HCT116 (cell line): Measurements from ENCODE around the gene CAMK1D. TPM values are rescaled to one million over a fixed set of nuclear protein-coding genes. Genes with fewer than 3 reads are reported as not detected.

Experiments
- ATAC-seq: fragments of 200-7000 bp; cut with Tn5 transposase; 2 replicates; pipeline ENCODE4 v1.9.1; 2020; ENCODE audit warnings: mild to moderate bottlenecking, moderate library complexity
- BruUV-seq: library from RNA; stranded (reverse); fragments of 400-500 nt; replicated peaks from 2 replicates; lab custom pipeline; 2021; lab: Mats Ljungman, UMichigan
- CTCF ChIA-PET: fragments of 300-600 bp; sonication (Branson Sonifier 250); formaldehyde crosslinking; loops from one replicate; lab custom pipeline; 2021; ENCODE audit warnings: antibody characterized with exemption; lab: Charles Lee
- POLR2A ChIA-PET: fragments of 300-600, 350-600 bp; sonication (Branson Sonifier 250); formaldehyde crosslinking; loops from one replicate; lab custom pipeline; 2021; ENCODE audit warnings: antibody characterized with exemption; lab: Charles Lee
- RAD21 ChIA-PET, 2 experiments: fragments of 300-600 bp; sonication (Branson Sonifier 250); formaldehyde crosslinking; loops; one replicate each; lab custom pipeline; 2023; ENCODE audit warnings: low total read pairs in 2 of 2; ENCODE audit not compliant: uncharacterized antibody in 2 of 2, unreplicated experiment in 2 of 2, low non-redundant PET in 1 of 2; lab: Charles Lee
- DNase-seq: peaks from one replicate; pipeline ENCODE4 v3.0.0-alpha.2; 2010; ENCODE audit warnings: low read depth, low spot score
- H2AFZ ChIP-seq: fragments of 200-600 bp; shearing (Covaris generic), sonication (generic); 2 replicates; pipeline ENCODE4 v1.6.1; 2017; ENCODE audit warnings: low read depth, mixed run types, mixed read lengths, antibody characterized with exemption, low read length; ENCODE audit not compliant: poor library complexity, severe bottlenecking
- H3K27ac ChIP-seq: 2 replicates; pipeline ENCODE4 v1.5.1; 2012; ENCODE audit warnings: low read depth, low read length
- H3K27me3 ChIP-seq: fragments of 200-600 bp; sonication (generic); 2 replicates; pipeline ENCODE4 v1.6.1; 2016; ENCODE audit warnings: mixed run types, low read length, mixed read lengths; ENCODE audit not compliant: insufficient read depth
- H3K36me3 ChIP-seq, 2 experiments: fragments of 200-500 bp in 1 of 2; fragments of 200-600 bp in 1 of 2; sonication (Bioruptor generic) in 1 of 2; sonication (generic) in 1 of 2; 2 replicates each; pipeline versions ENCODE4 v1.5.1 to v1.6.1; 2014 to 2016; ENCODE audit warnings: low read length in 2 of 2, inconsistent platforms in 1 of 2, mixed read lengths in 1 of 2, mixed run types in 1 of 2; ENCODE audit not compliant: insufficient read depth in 2 of 2, control insufficient read depth in 1 of 2
- H3K4me1 ChIP-seq, 2 experiments: fragments of 200-600 bp in 1 of 2; sonication (generic) in 1 of 2; 2 replicates each; pipeline versions ENCODE4 v1.5.1 to v1.6.1; 2012 to 2017; ENCODE audit warnings: low read length in 2 of 2, inconsistent platforms in 1 of 2, mild to moderate bottlenecking in 1 of 2, mixed read lengths in 1 of 2, mixed run types in 1 of 2, moderate library complexity in 1 of 2; ENCODE audit not compliant: insufficient read depth in 2 of 2, control insufficient read depth in 1 of 2
- H3K4me2 ChIP-seq: fragments of 200-600 bp; sonication (generic); 2 replicates; pipeline ENCODE4 v1.6.1; 2017; ENCODE audit warnings: mixed run types, low read length, mixed read lengths
- H3K4me3 ChIP-seq, 2 experiments: fragments of 200-600 bp in 1 of 2; sonication (generic) in 1 of 2; replicated peaks in 1 of 2; 2 replicates each; pipeline ENCODE4 v1.5.1; 2011 to 2016; ENCODE audit warnings: low read length in 2 of 2, control low read depth in 1 of 2, low read depth in 1 of 2, mild to moderate bottlenecking in 1 of 2, mixed read lengths in 1 of 2, mixed run types in 1 of 2
- H3K79me2 ChIP-seq: fragments of 200-600 bp; sonication (generic); 2 replicates; pipeline ENCODE4 v1.6.1; 2017; ENCODE audit warnings: mild to moderate bottlenecking, mixed run types, low read length, moderate library complexity, mixed read lengths; ENCODE audit not compliant: insufficient read depth
- H3K9ac ChIP-seq: fragments of 200-600 bp; sonication (generic); 2 replicates; pipeline ENCODE4 v1.6.1; 2016; ENCODE audit warnings: low read length, mixed read lengths
- H3K9me2 ChIP-seq: fragments of 200-600 bp; sonication (generic), shearing (Covaris generic); 2 replicates; pipeline ENCODE4 v1.6.1; 2017; ENCODE audit warnings: mixed run types, mild to moderate bottlenecking, moderate library complexity; ENCODE audit not compliant: insufficient read depth
- H3K9me3 ChIP-seq, 2 experiments: fragments of 200-500 bp in 1 of 2; fragments of 200-600 bp in 1 of 2; sonication (Bioruptor generic) in 1 of 2; sonication (generic) in 1 of 2; 2 replicates each; pipeline ENCODE4 v1.6.1; 2014 to 2017; ENCODE audit warnings: low read length in 2 of 2, mixed read lengths in 2 of 2, inconsistent platforms in 1 of 2, low read depth in 1 of 2, mild to moderate bottlenecking in 1 of 2, mixed run types in 1 of 2, moderate library complexity in 1 of 2; ENCODE audit not compliant: control insufficient read depth in 1 of 2, insufficient read depth in 1 of 2
- H4K20me1 ChIP-seq: fragments of 200-600 bp; sonication (generic), shearing (Covaris generic); 2 replicates; pipeline ENCODE4 v1.6.1; 2017; ENCODE audit warnings: mixed run types, mild to moderate bottlenecking, moderate library complexity; ENCODE audit not compliant: insufficient read depth
- CEBPB ChIP-seq: IDR thresholded peaks from 2 replicates; pipeline ENCODE4 v1.6.1; 2012; ENCODE audit warnings: low read depth
- EGR1 ChIP-seq: IDR thresholded peaks from 2 replicates; pipeline ENCODE4 v1.6.1; 2012; ENCODE audit warnings: low read depth
- ELF1 ChIP-seq: IDR thresholded peaks from 2 replicates; pipeline ENCODE4 v1.6.1; 2012; ENCODE audit warnings: low read depth, borderline replicate concordance
- POLR2A ChIP-seq: IDR thresholded peaks from 2 replicates; pipeline ENCODE4 v1.7.0; 2011; ENCODE audit warnings: borderline replicate concordance; ENCODE audit not compliant: insufficient read depth, insufficient read length; ENCODE audit errors: extremely low read depth
- SRF ChIP-seq: IDR thresholded peaks from 2 replicates; pipeline ENCODE4 v1.6.1; 2012; ENCODE audit warnings: low read depth
- intact Hi-C: fragments of 100-400 bp; cut with micrococcal nuclease; formaldehyde crosslinking; loops from 2 replicates; pipeline ENCODE4 v1.10.0; 2022
- total RNA-seq: library from RNA; stranded (reverse); gene quantifications from one replicate; pipeline ENCODE4 v1.2.1, GENCODE V29; 2021; ENCODE audit not compliant: unreplicated experiment
- TF ChIP-seq, protein P1 (sequence below): IDR thresholded peaks from 2 replicates; pipeline ENCODE4 v1.6.1; 2012; ENCODE audit warnings: low read depth
- TF ChIP-seq, protein P2 (sequence below): IDR thresholded peaks from 2 replicates; pipeline ENCODE4 v1.6.1; 2012

CAMK1D gene
- total RNA-seq, 1 experiment from 2014 or later = 9.6 TPM

- TF ChIP-seq, protein P1, sequence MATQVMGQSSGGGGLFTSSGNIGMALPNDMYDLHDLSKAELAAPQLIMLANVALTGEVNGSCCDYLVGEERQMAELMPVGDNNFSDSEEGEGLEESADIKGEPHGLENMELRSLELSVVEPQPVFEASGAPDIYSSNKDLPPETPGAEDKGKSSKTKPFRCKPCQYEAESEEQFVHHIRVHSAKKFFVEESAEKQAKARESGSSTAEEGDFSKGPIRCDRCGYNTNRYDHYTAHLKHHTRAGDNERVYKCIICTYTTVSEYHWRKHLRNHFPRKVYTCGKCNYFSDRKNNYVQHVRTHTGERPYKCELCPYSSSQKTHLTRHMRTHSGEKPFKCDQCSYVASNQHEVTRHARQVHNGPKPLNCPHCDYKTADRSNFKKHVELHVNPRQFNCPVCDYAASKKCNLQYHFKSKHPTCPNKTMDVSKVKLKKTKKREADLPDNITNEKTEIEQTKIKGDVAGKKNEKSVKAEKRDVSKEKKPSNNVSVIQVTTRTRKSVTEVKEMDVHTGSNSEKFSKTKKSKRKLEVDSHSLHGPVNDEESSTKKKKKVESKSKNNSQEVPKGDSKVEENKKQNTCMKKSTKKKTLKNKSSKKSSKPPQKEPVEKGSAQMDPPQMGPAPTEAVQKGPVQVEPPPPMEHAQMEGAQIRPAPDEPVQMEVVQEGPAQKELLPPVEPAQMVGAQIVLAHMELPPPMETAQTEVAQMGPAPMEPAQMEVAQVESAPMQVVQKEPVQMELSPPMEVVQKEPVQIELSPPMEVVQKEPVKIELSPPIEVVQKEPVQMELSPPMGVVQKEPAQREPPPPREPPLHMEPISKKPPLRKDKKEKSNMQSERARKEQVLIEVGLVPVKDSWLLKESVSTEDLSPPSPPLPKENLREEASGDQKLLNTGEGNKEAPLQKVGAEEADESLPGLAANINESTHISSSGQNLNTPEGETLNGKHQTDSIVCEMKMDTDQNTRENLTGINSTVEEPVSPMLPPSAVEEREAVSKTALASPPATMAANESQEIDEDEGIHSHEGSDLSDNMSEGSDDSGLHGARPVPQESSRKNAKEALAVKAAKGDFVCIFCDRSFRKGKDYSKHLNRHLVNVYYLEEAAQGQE = no peak
- TF ChIP-seq POLR2A (no peak), ELF1 (no peak), SRF (no peak), EGR1 (no peak), CEBPB (no peak)
- TF ChIP-seq, all 23 proteins: peak for 0
These were observed 26.9 kb downstream of the CAMK1D start (continued) for GRCh38 chr10:12376211-12376610.

DNA sequence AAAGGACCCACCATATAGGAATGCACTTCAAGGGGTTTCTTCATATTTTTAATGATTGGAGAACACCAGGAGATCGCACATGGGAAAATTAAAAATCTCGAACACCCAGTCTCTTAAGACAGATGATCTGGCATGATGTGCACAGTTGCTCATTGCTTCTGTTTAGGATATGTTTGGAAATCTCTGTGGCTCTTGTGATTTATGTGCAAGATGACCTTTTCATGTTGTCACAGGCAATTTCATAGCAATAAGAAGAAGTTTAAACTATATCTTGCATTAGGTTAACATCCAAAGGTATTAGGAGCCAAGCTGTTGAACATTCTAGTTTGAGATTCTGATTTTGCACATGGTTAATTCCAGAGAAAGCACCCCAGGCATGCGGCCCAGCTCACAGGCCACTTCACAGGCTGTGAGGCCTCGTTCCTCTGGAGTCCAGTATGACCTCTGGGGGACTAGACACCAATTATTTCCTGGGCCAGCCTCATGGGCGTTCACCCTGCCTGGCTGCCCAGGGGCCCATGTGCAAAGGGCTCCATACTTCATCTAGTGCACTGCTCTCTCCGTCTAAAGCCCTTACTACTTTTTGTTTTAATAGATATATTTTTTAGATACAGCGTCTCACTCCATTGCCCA is 28.4 kb downstream of the CAMK1D start:
- Histone ChIP-seq H3K36me3 (no peaks in the 10 kb centered on the region), H3K27ac (no peak overlapping the region), H4K20me1 (no peaks in the 10 kb centered on the region), H3K9ac (no peak overlapping the region), H3K79me2 (no peaks in the 10 kb centered on the region), H2AFZ (no peak overlapping the region), H3K4me2 (no peak overlapping the region), H3K27me3 (no peaks in the 10 kb centered on the region), H3K4me3 (no peak overlapping the region), H3K4me1 (no peaks in the 10 kb centered on the region), H3K9me2 (no peaks in the 10 kb centered on the region), H3K9me3 (no peaks in the 10 kb centered on the region)
- no peak for DNase-seq
- ATAC-seq = no peak
- ChIA-PET CTCF (no interaction called here), RAD21 (no interaction called here), POLR2A (no interaction called here)
- no TSS peak for BruUV-seq
- TF ChIP-seq, protein P2, sequence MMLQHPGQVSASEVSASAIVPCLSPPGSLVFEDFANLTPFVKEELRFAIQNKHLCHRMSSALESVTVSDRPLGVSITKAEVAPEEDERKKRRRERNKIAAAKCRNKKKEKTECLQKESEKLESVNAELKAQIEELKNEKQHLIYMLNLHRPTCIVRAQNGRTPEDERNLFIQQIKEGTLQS = no peak
- intact Hi-C loops = no loop called here
